HEK293 (cell line): ENCODE measurements around the gene ZNF440.

Experiments
- GLIS2 ChIP-seq: fragments of 450-650 bp; formaldehyde crosslinking; IDR thresholded peaks from 2 replicates; pipeline ENCODE4 v1.5.1; 2016; ENCODE audit warnings: missing biosample characterization, missing genetic modification characterization
- KLF10 ChIP-seq: fragments of 450-650 bp; IDR thresholded peaks from 2 replicates; pipeline ENCODE4 v1.5.1; 2018; ENCODE audit warnings: missing biosample characterization, mild to moderate bottlenecking, missing genetic modification characterization
- KLF16 ChIP-seq: fragments of 450-650 bp; formaldehyde crosslinking; IDR thresholded peaks from 2 replicates; pipeline ENCODE4 v1.5.1; 2017; ENCODE audit warnings: missing biosample characterization, missing genetic modification characterization
- MYNN ChIP-seq: fragments of 450-650 bp; formaldehyde crosslinking; IDR thresholded peaks from 2 replicates; pipeline ENCODE4 v1.5.1; 2016; ENCODE audit warnings: missing biosample characterization, missing genetic modification characterization, borderline replicate concordance
- PRDM1 ChIP-seq: fragments of 450-650 bp; formaldehyde crosslinking; IDR thresholded peaks from 2 replicates; pipeline ENCODE4; 2016; ENCODE audit warnings: missing biosample characterization, missing genetic modification characterization
- SP3 ChIP-seq: fragments of 450-650 bp; formaldehyde crosslinking; IDR thresholded peaks from 2 replicates; pipeline ENCODE4 v1.5.1; 2016; ENCODE audit warnings: missing biosample characterization, missing genetic modification characterization
- TRIM28 ChIP-seq: IDR thresholded peaks from 2 replicates; pipeline ENCODE4 v1.6.1; 2011; ENCODE audit warnings: low read length, control low read depth, borderline replicate concordance
- ZBTB20 ChIP-seq: fragments of 450-650 bp; formaldehyde crosslinking; IDR thresholded peaks from 2 replicates; pipeline ENCODE4 v1.5.1; 2016; ENCODE audit warnings: missing biosample characterization, missing genetic modification characterization
- ZNF140 ChIP-seq: fragments of 450-650 bp; formaldehyde crosslinking; IDR thresholded peaks from 2 replicates; pipeline ENCODE4 v1.5.1; 2016; ENCODE audit warnings: missing biosample characterization, missing genetic modification characterization
- ZNF335 ChIP-seq: fragments of 450-650 bp; formaldehyde crosslinking; conservative IDR thresholded peaks from 2 replicates; pipeline ENCODE4 v1.5.1; 2016; ENCODE audit warnings: missing biosample characterization, missing genetic modification characterization
- ZNF433 ChIP-seq: fragments of 450-650 bp; formaldehyde crosslinking; IDR thresholded peaks from 2 replicates; pipeline ENCODE4 v1.5.1; 2016; ENCODE audit warnings: missing biosample characterization, missing genetic modification characterization, low read depth
- ZNF514 ChIP-seq: fragments of 450-650 bp; formaldehyde crosslinking; IDR thresholded peaks from 2 replicates; pipeline ENCODE4 v1.5.1; 2016; ENCODE audit warnings: missing biosample characterization, missing genetic modification characterization
- ZNF585B ChIP-seq: fragments of 450-650 bp; formaldehyde crosslinking; IDR thresholded peaks from 2 replicates; pipeline ENCODE4 v1.5.1; 2016; ENCODE audit warnings: missing biosample characterization, missing genetic modification characterization
- ZNF629 ChIP-seq: fragments of 450-650 bp; formaldehyde crosslinking; IDR thresholded peaks from 2 replicates; pipeline ENCODE4 v1.5.1; 2017; ENCODE audit warnings: missing biosample characterization, missing genetic modification characterization
- ZNF654 ChIP-seq: fragments of 450-650 bp; formaldehyde crosslinking; IDR thresholded peaks from 2 replicates; pipeline ENCODE4 v1.5.1; 2016; ENCODE audit warnings: low read depth, missing biosample characterization, missing genetic modification characterization
- ZNF76 ChIP-seq: fragments of 450-650 bp; formaldehyde crosslinking; IDR thresholded peaks from 2 replicates; pipeline ENCODE4; 2016; ENCODE audit warnings: low read depth, missing biosample characterization, missing genetic modification characterization, borderline replicate concordance
- ZNF837 ChIP-seq: fragments of 450-650 bp; formaldehyde crosslinking; IDR thresholded peaks from 2 replicates; pipeline ENCODE4 v1.5.1; 2016; ENCODE audit warnings: missing biosample characterization, missing genetic modification characterization
- ZNF843 ChIP-seq: fragments of 450-650 bp; formaldehyde crosslinking; IDR thresholded peaks from 2 replicates; pipeline ENCODE4 v1.5.1; 2016; ENCODE audit warnings: missing biosample characterization, missing genetic modification characterization
- ZXDB ChIP-seq: fragments of 450-650 bp; formaldehyde crosslinking; IDR thresholded peaks from 2 replicates; pipeline ENCODE4 v1.5.1; 2016; ENCODE audit warnings: missing biosample characterization, missing genetic modification characterization
- TF ChIP-seq, protein P1 (sequence below): fragments of 450-650 bp; formaldehyde crosslinking; IDR thresholded peaks from 2 replicates; pipeline ENCODE4 v1.5.1; 2016; ENCODE audit warnings: missing biosample characterization, missing genetic modification characterization
- TF ChIP-seq, protein P2 (sequence below): fragments of 450-650 bp; formaldehyde crosslinking; conservative IDR thresholded peaks from 2 replicates; pipeline ENCODE4 v1.5.1; 2016; ENCODE audit warnings: low read depth, missing biosample characterization, missing genetic modification characterization
- TF ChIP-seq, protein P3 (sequence below): fragments of 450-650 bp; formaldehyde crosslinking; IDR thresholded peaks from 2 replicates; pipeline ENCODE4 v1.5.1; 2017; ENCODE audit warnings: missing biosample characterization, missing genetic modification characterization
- TF ChIP-seq, protein P4 (sequence below): fragments of 450-650 bp; formaldehyde crosslinking; IDR thresholded peaks from 2 replicates; pipeline ENCODE4 v1.5.1; 2016; ENCODE audit warnings: missing biosample characterization, missing genetic modification characterization
- TF ChIP-seq, protein P5 (sequence below): fragments of 450-650 bp; formaldehyde crosslinking; IDR thresholded peaks from 2 replicates; pipeline ENCODE4 v1.5.1; 2016; ENCODE audit warnings: missing biosample characterization, missing genetic modification characterization, borderline replicate concordance
- TF ChIP-seq, protein P6 (sequence below): fragments of 450-650 bp; formaldehyde crosslinking; IDR thresholded peaks from 2 replicates; pipeline ENCODE4 v1.5.1; 2016; ENCODE audit warnings: missing biosample characterization, missing genetic modification characterization

The ZNF440 gene

DNA sequence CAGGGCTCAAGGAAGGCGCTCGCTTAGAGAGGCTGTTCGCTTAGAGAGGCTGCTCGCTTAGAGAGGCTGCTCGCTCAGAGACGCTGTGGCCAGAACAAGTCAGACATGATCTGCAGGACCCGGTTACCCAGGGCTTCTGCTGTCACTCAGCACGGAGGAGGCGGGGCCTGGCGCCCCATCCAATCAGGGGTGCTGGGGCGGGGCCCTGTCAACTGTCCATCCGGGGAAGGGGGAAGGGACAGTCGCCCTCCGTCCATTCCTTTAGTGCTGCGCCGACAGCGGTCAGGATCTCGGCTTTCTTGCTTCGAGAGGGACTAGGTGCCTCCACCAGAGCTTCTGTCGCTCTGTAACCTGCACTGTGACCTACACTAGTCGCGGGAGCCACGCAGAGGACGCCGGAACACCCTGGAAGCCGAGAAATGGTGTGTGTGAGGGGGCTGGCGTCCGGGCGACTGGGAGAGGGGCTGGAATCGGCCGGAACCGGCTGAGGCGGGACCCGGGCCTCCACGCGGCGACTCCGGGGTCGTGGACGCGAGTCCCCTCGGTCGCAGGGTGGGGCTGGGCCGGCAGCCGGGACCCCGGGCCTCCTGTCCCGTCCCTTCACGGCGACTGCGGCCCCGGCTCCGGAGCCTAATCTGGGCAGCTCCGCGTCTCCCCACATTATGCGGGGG, at the start of gene ZNF440 (continued):
- TF ChIP-seq, protein P1, sequence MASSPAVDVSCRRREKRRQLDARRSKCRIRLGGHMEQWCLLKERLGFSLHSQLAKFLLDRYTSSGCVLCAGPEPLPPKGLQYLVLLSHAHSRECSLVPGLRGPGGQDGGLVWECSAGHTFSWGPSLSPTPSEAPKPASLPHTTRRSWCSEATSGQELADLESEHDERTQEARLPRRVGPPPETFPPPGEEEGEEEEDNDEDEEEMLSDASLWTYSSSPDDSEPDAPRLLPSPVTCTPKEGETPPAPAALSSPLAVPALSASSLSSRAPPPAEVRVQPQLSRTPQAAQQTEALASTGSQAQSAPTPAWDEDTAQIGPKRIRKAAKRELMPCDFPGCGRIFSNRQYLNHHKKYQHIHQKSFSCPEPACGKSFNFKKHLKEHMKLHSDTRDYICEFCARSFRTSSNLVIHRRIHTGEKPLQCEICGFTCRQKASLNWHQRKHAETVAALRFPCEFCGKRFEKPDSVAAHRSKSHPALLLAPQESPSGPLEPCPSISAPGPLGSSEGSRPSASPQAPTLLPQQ (tag by site-specific recombination) = 0 out of 2 replicates have a peak, but pooled peaks have one; percentile 51
- TF ChIP-seq ZNF76 (tag by site-specific recombination) (peak; percentile 71), ZNF514 (no peak), PRDM1 (no peak), GLIS2 (tag by site-specific recombination) (no peak), ZXDB (tag by site-specific recombination) (0 out of 2 replicates have a peak, but pooled peaks have one; percentile 3), ZNF433 (tag by site-specific recombination) (no peak), ZNF629 (peak; percentile 47), ZNF843 (no peak), KLF10 (tag by site-specific recombination) (no peak), ZNF335 (0 out of 2 replicates have a peak, but pooled peaks have one; percentile 53), ZNF585B (tag by site-specific recombination) (no peak), ZNF837 (tag by site-specific recombination) (no peak), ZNF140 (no peak), ZBTB20 (tag by site-specific recombination) (0 out of 2 replicates have a peak, but pooled peaks have one; percentile 57), TRIM28 (no peak; the same call in 1 of the 2 replicates), SP3 (peak; percentile 76), ZNF654 (no peak), KLF16 (peak; percentile 69; the same call in 1 of the 2 replicates), MYNN (tag by site-specific recombination) (no peak)
- TF ChIP-seq, protein P2, sequence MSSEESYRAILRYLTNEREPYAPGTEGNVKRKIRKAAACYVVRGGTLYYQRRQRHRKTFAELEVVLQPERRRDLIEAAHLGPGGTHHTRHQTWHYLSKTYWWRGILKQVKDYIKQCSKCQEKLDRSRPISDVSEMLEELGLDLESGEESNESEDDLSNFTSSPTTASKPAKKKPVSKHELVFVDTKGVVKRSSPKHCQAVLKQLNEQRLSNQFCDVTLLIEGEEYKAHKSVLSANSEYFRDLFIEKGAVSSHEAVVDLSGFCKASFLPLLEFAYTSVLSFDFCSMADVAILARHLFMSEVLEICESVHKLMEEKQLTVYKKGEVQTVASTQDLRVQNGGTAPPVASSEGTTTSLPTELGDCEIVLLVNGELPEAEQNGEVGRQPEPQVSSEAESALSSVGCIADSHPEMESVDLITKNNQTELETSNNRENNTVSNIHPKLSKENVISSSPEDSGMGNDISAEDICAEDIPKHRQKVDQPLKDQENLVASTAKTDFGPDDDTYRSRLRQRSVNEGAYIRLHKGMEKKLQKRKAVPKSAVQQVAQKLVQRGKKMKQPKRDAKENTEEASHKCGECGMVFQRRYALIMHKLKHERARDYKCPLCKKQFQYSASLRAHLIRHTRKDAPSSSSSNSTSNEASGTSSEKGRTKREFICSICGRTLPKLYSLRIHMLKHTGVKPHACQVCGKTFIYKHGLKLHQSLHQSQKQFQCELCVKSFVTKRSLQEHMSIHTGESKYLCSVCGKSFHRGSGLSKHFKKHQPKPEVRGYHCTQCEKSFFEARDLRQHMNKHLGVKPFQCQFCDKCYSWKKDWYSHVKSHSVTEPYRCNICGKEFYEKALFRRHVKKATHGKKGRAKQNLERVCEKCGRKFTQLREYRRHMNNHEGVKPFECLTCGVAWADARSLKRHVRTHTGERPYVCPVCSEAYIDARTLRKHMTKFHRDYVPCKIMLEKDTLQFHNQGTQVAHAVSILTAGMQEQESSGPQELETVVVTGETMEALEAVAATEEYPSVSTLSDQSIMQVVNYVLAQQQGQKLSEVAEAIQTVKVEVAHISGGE = peak; percentile 74
- TF ChIP-seq, protein P3, sequence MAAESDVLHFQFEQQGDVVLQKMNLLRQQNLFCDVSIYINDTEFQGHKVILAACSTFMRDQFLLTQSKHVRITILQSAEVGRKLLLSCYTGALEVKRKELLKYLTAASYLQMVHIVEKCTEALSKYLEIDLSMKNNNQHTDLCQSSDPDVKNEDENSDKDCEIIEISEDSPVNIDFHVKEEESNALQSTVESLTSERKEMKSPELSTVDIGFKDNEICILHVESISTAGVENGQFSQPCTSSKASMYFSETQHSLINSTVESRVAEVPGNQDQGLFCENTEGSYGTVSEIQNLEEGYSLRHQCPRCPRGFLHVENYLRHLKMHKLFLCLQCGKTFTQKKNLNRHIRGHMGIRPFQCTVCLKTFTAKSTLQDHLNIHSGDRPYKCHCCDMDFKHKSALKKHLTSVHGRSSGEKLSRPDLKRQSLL (tag by site-specific recombination) = no peak
- TF ChIP-seq, protein P4, sequence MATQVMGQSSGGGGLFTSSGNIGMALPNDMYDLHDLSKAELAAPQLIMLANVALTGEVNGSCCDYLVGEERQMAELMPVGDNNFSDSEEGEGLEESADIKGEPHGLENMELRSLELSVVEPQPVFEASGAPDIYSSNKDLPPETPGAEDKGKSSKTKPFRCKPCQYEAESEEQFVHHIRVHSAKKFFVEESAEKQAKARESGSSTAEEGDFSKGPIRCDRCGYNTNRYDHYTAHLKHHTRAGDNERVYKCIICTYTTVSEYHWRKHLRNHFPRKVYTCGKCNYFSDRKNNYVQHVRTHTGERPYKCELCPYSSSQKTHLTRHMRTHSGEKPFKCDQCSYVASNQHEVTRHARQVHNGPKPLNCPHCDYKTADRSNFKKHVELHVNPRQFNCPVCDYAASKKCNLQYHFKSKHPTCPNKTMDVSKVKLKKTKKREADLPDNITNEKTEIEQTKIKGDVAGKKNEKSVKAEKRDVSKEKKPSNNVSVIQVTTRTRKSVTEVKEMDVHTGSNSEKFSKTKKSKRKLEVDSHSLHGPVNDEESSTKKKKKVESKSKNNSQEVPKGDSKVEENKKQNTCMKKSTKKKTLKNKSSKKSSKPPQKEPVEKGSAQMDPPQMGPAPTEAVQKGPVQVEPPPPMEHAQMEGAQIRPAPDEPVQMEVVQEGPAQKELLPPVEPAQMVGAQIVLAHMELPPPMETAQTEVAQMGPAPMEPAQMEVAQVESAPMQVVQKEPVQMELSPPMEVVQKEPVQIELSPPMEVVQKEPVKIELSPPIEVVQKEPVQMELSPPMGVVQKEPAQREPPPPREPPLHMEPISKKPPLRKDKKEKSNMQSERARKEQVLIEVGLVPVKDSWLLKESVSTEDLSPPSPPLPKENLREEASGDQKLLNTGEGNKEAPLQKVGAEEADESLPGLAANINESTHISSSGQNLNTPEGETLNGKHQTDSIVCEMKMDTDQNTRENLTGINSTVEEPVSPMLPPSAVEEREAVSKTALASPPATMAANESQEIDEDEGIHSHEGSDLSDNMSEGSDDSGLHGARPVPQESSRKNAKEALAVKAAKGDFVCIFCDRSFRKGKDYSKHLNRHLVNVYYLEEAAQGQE (tag by site-specific recombination) = peak; percentile 59
- TF ChIP-seq, protein P5, sequence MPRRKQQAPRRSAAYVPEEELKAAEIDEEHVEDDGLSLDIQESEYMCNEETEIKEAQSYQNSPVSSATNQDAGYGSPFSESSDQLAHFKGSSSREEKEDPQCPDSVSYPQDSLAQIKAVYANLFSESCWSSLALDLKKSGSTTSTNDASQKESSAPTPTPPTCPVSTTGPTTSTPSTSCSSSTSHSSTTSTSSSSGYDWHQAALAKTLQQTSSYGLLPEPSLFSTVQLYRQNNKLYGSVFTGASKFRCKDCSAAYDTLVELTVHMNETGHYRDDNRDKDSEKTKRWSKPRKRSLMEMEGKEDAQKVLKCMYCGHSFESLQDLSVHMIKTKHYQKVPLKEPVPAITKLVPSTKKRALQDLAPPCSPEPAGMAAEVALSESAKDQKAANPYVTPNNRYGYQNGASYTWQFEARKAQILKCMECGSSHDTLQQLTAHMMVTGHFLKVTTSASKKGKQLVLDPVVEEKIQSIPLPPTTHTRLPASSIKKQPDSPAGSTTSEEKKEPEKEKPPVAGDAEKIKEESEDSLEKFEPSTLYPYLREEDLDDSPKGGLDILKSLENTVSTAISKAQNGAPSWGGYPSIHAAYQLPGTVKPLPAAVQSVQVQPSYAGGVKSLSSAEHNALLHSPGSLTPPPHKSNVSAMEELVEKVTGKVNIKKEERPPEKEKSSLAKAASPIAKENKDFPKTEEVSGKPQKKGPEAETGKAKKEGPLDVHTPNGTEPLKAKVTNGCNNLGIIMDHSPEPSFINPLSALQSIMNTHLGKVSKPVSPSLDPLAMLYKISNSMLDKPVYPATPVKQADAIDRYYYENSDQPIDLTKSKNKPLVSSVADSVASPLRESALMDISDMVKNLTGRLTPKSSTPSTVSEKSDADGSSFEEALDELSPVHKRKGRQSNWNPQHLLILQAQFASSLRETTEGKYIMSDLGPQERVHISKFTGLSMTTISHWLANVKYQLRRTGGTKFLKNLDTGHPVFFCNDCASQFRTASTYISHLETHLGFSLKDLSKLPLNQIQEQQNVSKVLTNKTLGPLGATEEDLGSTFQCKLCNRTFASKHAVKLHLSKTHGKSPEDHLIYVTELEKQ (tag by site-specific recombination) = no peak; the same call in 1 of the 2 replicates
- TF ChIP-seq, protein P6, sequence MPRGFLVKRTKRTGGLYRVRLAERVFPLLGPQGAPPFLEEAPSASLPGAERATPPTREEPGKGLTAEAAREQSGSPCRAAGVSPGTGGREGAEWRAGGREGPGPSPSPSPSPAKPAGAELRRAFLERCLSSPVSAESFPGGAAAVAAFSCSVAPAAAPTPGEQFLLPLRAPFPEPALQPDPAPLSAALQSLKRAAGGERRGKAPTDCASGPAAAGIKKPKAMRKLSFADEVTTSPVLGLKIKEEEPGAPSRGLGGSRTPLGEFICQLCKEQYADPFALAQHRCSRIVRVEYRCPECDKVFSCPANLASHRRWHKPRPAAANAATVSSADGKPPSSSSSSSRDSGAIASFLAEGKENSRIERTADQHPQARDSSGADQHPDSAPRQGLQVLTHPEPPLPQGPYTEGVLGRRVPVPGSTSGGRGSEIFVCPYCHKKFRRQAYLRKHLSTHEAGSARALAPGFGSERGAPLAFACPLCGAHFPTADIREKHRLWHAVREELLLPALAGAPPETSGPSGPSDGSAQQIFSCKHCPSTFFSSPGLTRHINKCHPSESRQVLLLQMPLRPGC (tag by site-specific recombination) = peak; percentile 96
